Breast epithelium (tissue), 3 donors: ENCODE measurements around the gene SFXN5.

Experiments used
- CTCF ChIP-seq, 3 donors: fragments of 450-650 bp; IDR thresholded peaks; one replicate each; pipeline ENCODE4 v1.5.1; 2016 to 2017; ENCODE audit warnings: antibody characterized with exemption in 3 of 3, mild to moderate bottlenecking in 3 of 3, moderate library complexity in 3 of 3
- POLR2AphosphoS5 ChIP-seq, 3 donors: sonication (generic); formaldehyde crosslinking; IDR thresholded peaks; one replicate each; pipeline ENCODE4 v1.6.1; 2017; ENCODE audit warnings: antibody characterized with exemption in 3 of 3

GRCh38 chr2:73078457-73079411 lies 7.2 kb upstream of the SFXN5 start:
- TF ChIP-seq CTCF (IDR thresholded peaks at IDR 0.05) (no peak), POLR2AphosphoS5 (IDR thresholded peaks at IDR 0.05) (no peak)
